HL-60/S4 (cell line): ENCODE results near the gene OSBPL3.

Source experiments
- in situ Hi-C: fragments of 300-500 bp; cut with MboI; formaldehyde crosslinking; loops from 2 replicates; pipeline ENCODE4 v1.14.3; 2022; ENCODE audit warnings: low sequenced_read_pairs

OSBPL3 gene

GRCh38 chr7:24956021-24956420 is 24.0 kb downstream of the OSBPL3 start:
- in situ Hi-C loops = no loop called here

GRCh38 chr7:24955313-24955712 is 24.7 kb downstream of the OSBPL3 start:
- in situ Hi-C loops = no loop called here

- in situ Hi-C loops = no loop called here
Observed at GRCh38 chr7:24952464-24952863, 27.5 kb downstream of the OSBPL3 start.

- in situ Hi-C loops = no loop called here
Observed at GRCh38 chr7:24951441-24951980, 28.5 kb downstream of the OSBPL3 start.

- in situ Hi-C loops = no loop called here
Observed at GRCh38 chr7:24949884-24950283, 30.1 kb downstream of the OSBPL3 start.

GRCh38 chr7:24948739-24949138 is 31.2 kb downstream of the OSBPL3 start:
- in situ Hi-C loops = no loop called here

GRCh38 chr7:24946467-24946866 is 33.5 kb downstream of the OSBPL3 start:
- in situ Hi-C loops = no loop called here

GRCh38 chr7:24945899-24946298 is 34.1 kb downstream of the OSBPL3 start:
- in situ Hi-C loops = no loop called here

GRCh38 chr7:24943096-24943948 is 36.7 kb downstream of the OSBPL3 start:
- in situ Hi-C loops = no loop called here

- in situ Hi-C loops = no loop called here
Observed at GRCh38 chr7:24942226-24942625, 37.8 kb downstream of the OSBPL3 start.

- in situ Hi-C loops = no loop called here
Observed at GRCh38 chr7:24939416-24939815, 40.6 kb downstream of the OSBPL3 start.

GRCh38 chr7:24936121-24936824 is 43.7 kb downstream of the OSBPL3 start:
- in situ Hi-C loops = no loop called here

GRCh38 chr7:24933298-24933697 is 46.7 kb downstream of the OSBPL3 start:
- in situ Hi-C loops = no loop called here

- in situ Hi-C loops = no loop called here
Observed at GRCh38 chr7:24932815-24933214, 47.2 kb downstream of the OSBPL3 start.

GRCh38 chr7:24932389-24932788 is 47.6 kb downstream of the OSBPL3 start:
- in situ Hi-C loops = no loop called here

- in situ Hi-C loops = no loop called here
Observed at GRCh38 chr7:24931844-24932243, 48.1 kb downstream of the OSBPL3 start.

- in situ Hi-C loops = no loop called here
Observed at GRCh38 chr7:24930856-24931255, 49.1 kb downstream of the OSBPL3 start.

GRCh38 chr7:24926623-24927524 is 53.1 kb downstream of the OSBPL3 start:
- in situ Hi-C loops = no loop called here

GRCh38 chr7:24924375-24924774 is 55.6 kb downstream of the OSBPL3 start:
- in situ Hi-C loops = no loop called here

GRCh38 chr7:24923172-24923865 is 56.7 kb downstream of the OSBPL3 start:
- in situ Hi-C loops = no loop called here
